NCI-H748 (cell line): ENCODE results near the gene GRK5.

Experiments used
- DNase-seq: peaks from one replicate; lab custom pipeline; 2025; ENCODE audit not compliant: unreplicated experiment; lab: John Stamatoyannopoulos, UW

The GRK5 gene

GRCh38 chr10:119469325-119469707 lies 261.9 kb downstream of the GRK5 start:
- no peak for DNase-seq

- DNase-seq = no peak
Observed at GRCh38 chr10:119469846-119470245, 262.5 kb downstream of the GRK5 start.

GRCh38 chr10:119470920-119471702 lies 263.7 kb downstream of the GRK5 start:
- no peak for DNase-seq

- DNase-seq = no peak
Observed at GRCh38 chr10:119473771-119474170, 266.4 kb downstream of the GRK5 start.

- no peak for DNase-seq
Observed at GRCh38 chr10:119474606-119475005, 267.2 kb downstream of the GRK5 start.

- DNase-seq = no peak
Observed at GRCh38 chr10:119477444-119477843, 270.1 kb downstream of the GRK5 start.

- DNase-seq = no peak
Observed at GRCh38 chr10:119478111-119478802, 270.9 kb downstream of the GRK5 start.

GRCh38 chr10:119478811-119479341 lies 271.5 kb downstream of the GRK5 start:
- DNase-seq = no peak

GRCh38 chr10:119479532-119479931 lies 272.2 kb downstream of the GRK5 start:
- DNase-seq = no peak

- peak; percentile 4 for DNase-seq
Observed at GRCh38 chr10:119480667-119481066, 273.3 kb downstream of the GRK5 start.

- DNase-seq = no peak
Observed at GRCh38 chr10:119481781-119482426, 274.5 kb downstream of the GRK5 start.

- DNase-seq = no peak
Observed at GRCh38 chr10:119483001-119483400, 275.6 kb downstream of the GRK5 start.

- DNase-seq = no peak
Observed at GRCh38 chr10:119483839-119484238, 276.5 kb downstream of the GRK5 start.

GRCh38 chr10:119488675-119489074 lies 281.3 kb downstream of the GRK5 start:
- no peak for DNase-seq

- no peak for DNase-seq
Observed at GRCh38 chr10:119489991-119490326, 282.6 kb downstream of the GRK5 start.

GRCh38 chr10:119491966-119492757 lies 284.8 kb downstream of the GRK5 start:
- no peak for DNase-seq

GRCh38 chr10:119493155-119493554 lies 285.8 kb downstream of the GRK5 start:
- no peak for DNase-seq

GRCh38 chr10:119494236-119495020 lies 287.1 kb downstream of the GRK5 start:
- DNase-seq = peak; percentile 16

GRCh38 chr10:119495021-119495505 lies 287.7 kb downstream of the GRK5 start:
- no peak for DNase-seq

- DNase-seq = no peak
Observed at GRCh38 chr10:119495545-119495944, 288.2 kb downstream of the GRK5 start.
